K562 (cell line): Measurements from ENCODE around the gene CCNT1. TPM values are rescaled to one million over a fixed set of nuclear protein-coding genes. Genes with fewer than 3 reads are reported as not detected.

Experiments
- CTBP1 ChIP-seq: fragments of 450-650 bp; IDR thresholded peaks from 2 replicates; pipeline ENCODE4 v1.6.1; 2016; ENCODE audit warnings: borderline replicate concordance
- EP400 ChIP-seq: fragments of 450-650 bp; IDR thresholded peaks from 2 replicates; pipeline ENCODE4 v1.6.1; 2017; ENCODE audit warnings: antibody characterized with exemption, mild to moderate bottlenecking, moderate library complexity
- GABPA ChIP-seq: fragments of 200-800 bp; sonication (Bioruptor generic); conservative IDR thresholded peaks from 2 replicates; pipeline ENCODE4 v1.6.1; 2016; ENCODE audit warnings: low read depth, missing genetic modification characterization, missing compliant biosample characterization
- HNRNPLL ChIP-seq: fragments of 200-400 bp; formaldehyde crosslinking; IDR thresholded peaks from 2 replicates; pipeline ENCODE4 v1.6.1; 2017; ENCODE audit warnings: low read length, low read depth, mild to moderate bottlenecking; ENCODE audit not compliant: poor library complexity, severe bottlenecking
- KDM4B ChIP-seq, 2 experiments: fragments of 450-650 bp in 1 of 2; sonication (generic) in 1 of 2; IDR thresholded peaks; 2 replicates each; pipeline ENCODE4 v1.6.1; 2016 to 2017; ENCODE audit warnings: borderline replicate concordance in 2 of 2, antibody characterized with exemption in 1 of 2, low read depth in 1 of 2, mild to moderate bottlenecking in 1 of 2
- KHSRP ChIP-seq: fragments of 450-650 bp; IDR thresholded peaks from 2 replicates; pipeline ENCODE4 v1.6.1; 2017
- MAZ ChIP-seq, 2 experiments: fragments of 450-650 bp in 1 of 2; sonication (generic) in 1 of 2; formaldehyde crosslinking; IDR thresholded peaks in 1 of 2; conservative IDR thresholded peaks in 1 of 2; 2 replicates each; pipeline versions ENCODE4 v1.4.0 to v1.5.0; 2020; ENCODE audit warnings: mild to moderate bottlenecking in 1 of 2, missing genetic modification reagents in 1 of 2
- NCOA1 ChIP-seq: fragments of 450-650 bp; IDR thresholded peaks from 2 replicates; pipeline ENCODE4 v1.6.1; 2016; ENCODE audit warnings: low read depth
- PATZ1 ChIP-seq: fragments of 250-450 bp; sonication (Bioruptor Pico); IDR thresholded peaks from 2 replicates; pipeline ENCODE4 v1.5.0; 2020; ENCODE audit warnings: mild to moderate bottlenecking, borderline replicate concordance
- RBM22 ChIP-seq: fragments of 200-400 bp; formaldehyde crosslinking; IDR thresholded peaks from 2 replicates; pipeline ENCODE4 v1.6.1; 2018; ENCODE audit warnings: low read length, low read depth; ENCODE audit not compliant: poor library complexity, severe bottlenecking
- SMC3 ChIP-seq: conservative IDR thresholded peaks from 2 replicates; pipeline ENCODE4 v1.6.1; 2011; ENCODE audit warnings: low read depth, low read length, improper control_type of control experiment; ENCODE audit not compliant: insufficient read depth
- SREBF2 ChIP-seq: sonication (generic); formaldehyde crosslinking; IDR thresholded peaks from 2 replicates; pipeline ENCODE4 v1.4.0; 2020; ENCODE audit warnings: mild to moderate bottlenecking, missing genetic modification reagents
- TARDBP ChIP-seq: fragments of 450-650 bp; IDR thresholded peaks from 2 replicates; pipeline ENCODE4 v1.6.1; 2016
- ZBTB11 ChIP-seq, 3 experiments: fragments of 200-800 bp in 1 of 3; fragments of 250-450 bp in 1 of 3; fragments of 450-650 bp in 1 of 3; sonication (Bioruptor Pico) in 1 of 3; sonication (Bioruptor generic) in 1 of 3; formaldehyde crosslinking in 1 of 3; IDR thresholded peaks; 2 replicates each; pipeline versions ENCODE4 v1.6.1 to v1.8.0; 2016 to 2022; ENCODE audit warnings: mild to moderate bottlenecking in 2 of 3, missing genetic modification characterization in 2 of 3, missing compliant biosample characterization in 1 of 3, moderate library complexity in 1 of 3
- ZKSCAN3 ChIP-seq: fragments of 250-450 bp; sonication (Bioruptor Pico); IDR thresholded peaks from 2 replicates; pipeline ENCODE4 v1.4.0; 2020
- ZNF699 ChIP-seq: fragments of 250-450 bp; sonication (Bioruptor Pico); IDR thresholded peaks from 2 replicates; pipeline ENCODE4 v1.8.0; 2021; ENCODE audit warnings: mild to moderate bottlenecking, moderate library complexity; ENCODE audit not compliant: insufficient replicate concordance
- ZNF740 ChIP-seq, 3 experiments: fragments of 200-800 bp in 1 of 3; sonication (Bioruptor generic) in 1 of 3; sonication (generic) in 1 of 3; formaldehyde crosslinking in 1 of 3; IDR thresholded peaks; 2 replicates each; pipeline versions ENCODE4 v1.6.1 to v1.8.0; 2016 to 2022; ENCODE audit warnings: mild to moderate bottlenecking in 2 of 3, missing compliant biosample characterization in 2 of 3, missing genetic modification characterization in 2 of 3, missing genetic modification reagents in 1 of 3
- polyA plus RNA-seq, 8 experiments: library from polyadenylated mRNA; depleted of rRNA in 4 of 8; stranded (reverse) in 5 of 8; unstranded in 3 of 8; fragments of >200 nt; fragmentation: Nextera tagmentation in 2 of 8; fragmentation: Illumina TruSeq in 1 of 8; extraction: Ambion mirVana in 2 of 8; extraction: Trizol in 1 of 8; gene quantifications; 2 replicates each; pipeline versions ENCODE4 v1.2.1 to v1.2.3, GENCODE V29; 2011 to 2014; ENCODE audit warnings: inconsistent platforms in 1 of 8, missing spikeins in 1 of 8
- total RNA-seq, 7 experiments: library from RNA; depleted of rRNA in 6 of 7; stranded (reverse); fragments of >200 nt in 6 of 7; fragmentation: Illumina TruSeq in 2 of 7; extraction: Trizol in 2 of 7; gene quantifications; 2 replicates each; pipeline versions ENCODE4 v1.2.1 to v1.2.3, GENCODE V29; 2011 to 2021; ENCODE audit warnings: low replicate concordance in 1 of 7
- TF ChIP-seq, protein P1 (sequence below): sonication (generic); formaldehyde crosslinking; IDR thresholded peaks from 2 replicates; pipeline ENCODE4 v1.9.0; 2022; ENCODE audit warnings: mild to moderate bottlenecking, missing genetic modification reagents

Gene CCNT1
- total and polyA plus RNA-seq, 9 of the 15 experiments (the other 6 are each of a cell fraction or from before 2014, with no cell fraction given): 9.7 to 52.4 (median 33.4) TPM

DNA sequence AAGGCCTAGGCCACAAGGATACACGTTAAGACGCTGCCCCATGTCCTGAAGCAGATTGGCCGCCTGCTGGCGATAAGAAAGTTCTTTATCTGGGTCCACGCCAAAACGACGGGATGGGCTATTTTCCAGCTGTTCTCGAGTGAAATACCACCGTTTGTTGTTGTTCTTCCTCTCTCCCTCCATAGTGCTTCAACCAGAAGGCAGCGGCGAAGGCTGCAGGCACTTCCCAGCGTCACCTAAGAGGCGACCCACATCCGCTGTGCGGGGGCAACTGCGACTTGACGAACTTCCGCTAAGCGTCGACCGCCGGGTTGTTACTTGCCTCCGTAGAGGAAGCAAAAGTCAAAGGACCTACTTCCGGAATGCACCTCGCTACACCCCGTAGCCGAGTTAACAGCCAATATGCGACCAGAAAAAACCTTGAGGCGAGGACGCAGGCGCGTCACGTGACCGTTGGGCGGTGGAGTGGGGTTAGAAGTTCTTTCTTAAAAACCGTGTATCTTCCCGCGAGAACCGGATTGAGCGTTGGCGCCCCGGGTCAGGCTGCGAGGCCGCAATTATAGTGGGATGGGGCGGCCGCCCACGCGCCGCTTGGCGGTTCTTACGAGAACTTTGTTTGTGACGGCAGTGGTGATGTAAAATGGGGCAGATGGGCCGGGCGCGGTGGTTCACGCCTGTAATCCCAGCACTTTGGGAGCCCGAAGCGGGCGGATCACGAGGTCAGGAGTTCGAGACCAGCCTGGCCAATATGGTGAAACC lies at the start of gene CCNT1 (continued):
- TF ChIP-seq GABPA (peak; percentile 99), NCOA1 (peak; percentile 92), HNRNPLL (peak; percentile 89), CTBP1 (peak; percentile 66), EP400 (peak; percentile 92), TARDBP (peak; percentile 95), KDM4B (IDR thresholded peaks at IDR 0.05; ENCODE audit: borderline replicate concordance in 2 of 2, low read depth in 1 of 2) (peak in 1 of 2 experiments; percentile 79; a peak in 1 of 4 replicates), ZNF699 (CRISPR knock-in tag) (no peak), ZNF740 (CRISPR knock-in tag; IDR thresholded peaks at IDR 0.05) (no peak), ZNF740 (tag; IDR thresholded peaks at IDR 0.05) (no peak), MAZ (CRISPR knock-in tag; conservative IDR thresholded peaks at IDR 0.05 in 1 of 2, IDR thresholded peaks at IDR 0.05 in 1 of 2) (peak; percentile 79 to 88; a peak in 3 of 4 replicates), PATZ1 (CRISPR knock-in tag) (no peak), SREBF2 (no peak), SMC3 (no peak), RBM22 (no peak), KHSRP (0 out of 2 replicates have a peak, but pooled peaks have one; percentile 12), ZKSCAN3 (CRISPR knock-in tag) (no peak), ZBTB11 (CRISPR knock-in tag; IDR thresholded peaks at IDR 0.05) (peak; percentile 86 to 98 (median 95); a peak in 5 of 6 replicates)
- TF ChIP-seq, protein P1, sequence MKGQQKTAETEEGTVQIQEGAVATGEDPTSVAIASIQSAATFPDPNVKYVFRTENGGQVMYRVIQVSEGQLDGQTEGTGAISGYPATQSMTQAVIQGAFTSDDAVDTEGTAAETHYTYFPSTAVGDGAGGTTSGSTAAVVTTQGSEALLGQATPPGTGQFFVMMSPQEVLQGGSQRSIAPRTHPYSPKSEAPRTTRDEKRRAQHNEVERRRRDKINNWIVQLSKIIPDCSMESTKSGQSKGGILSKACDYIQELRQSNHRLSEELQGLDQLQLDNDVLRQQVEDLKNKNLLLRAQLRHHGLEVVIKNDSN (CRISPR knock-in tag): peak; percentile 99
